Mesenchymal stem cell (in vitro differentiated cells and primary cell): ENCODE data around the gene GFOD1.

ENCODE experiments used
- DNase-seq: peaks from one replicate; pipeline ENCODE4 v3.0.0-alpha.2; 2013
- H2AFZ ChIP-seq: one replicate; pipeline ENCODE4 v1.6.1; 2013; ENCODE audit warnings: low read depth, mild to moderate bottlenecking, control low read depth, inconsistent platforms, low read length, moderate library complexity
- H2AK5ac ChIP-seq: 2 replicates; pipeline ENCODE4 v1.6.1; 2013; ENCODE audit warnings: low read length, moderate library complexity, mild to moderate bottlenecking, inconsistent platforms; ENCODE audit not compliant: severe bottlenecking
- H2BK120ac ChIP-seq: one replicate; pipeline ENCODE4 v1.6.1; 2013; ENCODE audit warnings: low read depth, mild to moderate bottlenecking, inconsistent platforms, low read length, moderate library complexity
- H2BK12ac ChIP-seq, 2 experiments: one replicate each; pipeline ENCODE4 v1.6.1; 2013; ENCODE audit warnings: inconsistent platforms in 2 of 2, low read length in 2 of 2, mild to moderate bottlenecking in 2 of 2, moderate library complexity in 2 of 2, control low read depth in 1 of 2
- H2BK15ac ChIP-seq: one replicate; pipeline ENCODE4 v1.6.1; 2013; ENCODE audit warnings: mild to moderate bottlenecking, low read depth, inconsistent platforms; ENCODE audit not compliant: poor library complexity, severe bottlenecking
- H2BK5ac ChIP-seq: 2 replicates; pipeline ENCODE4 v1.6.1; 2013; ENCODE audit warnings: low read depth, mild to moderate bottlenecking, low read length, control low read depth, inconsistent platforms; ENCODE audit not compliant: poor library complexity, severe bottlenecking
- H3K14ac ChIP-seq, 2 experiments: one replicate each; pipeline ENCODE4 v1.6.1; 2013; ENCODE audit warnings: inconsistent platforms in 2 of 2, low read length in 2 of 2, control low read depth in 1 of 2, mild to moderate bottlenecking in 1 of 2, moderate library complexity in 1 of 2
- H3K18ac ChIP-seq, 2 experiments: one replicate each; pipeline ENCODE4 v1.6.1; 2013; ENCODE audit warnings: inconsistent platforms in 2 of 2, low read length in 2 of 2, control low read depth in 1 of 2, low read depth in 1 of 2, mild to moderate bottlenecking in 1 of 2
- H3K23ac ChIP-seq, 2 experiments: one replicate each; pipeline ENCODE4 v1.6.1; 2013; ENCODE audit warnings: inconsistent platforms in 2 of 2, low read length in 2 of 2, mild to moderate bottlenecking in 2 of 2, moderate library complexity in 2 of 2, control low read depth in 1 of 2
- H3K27ac ChIP-seq: 2 replicates; pipeline ENCODE4 v1.5.1; 2013; ENCODE audit warnings: mild to moderate bottlenecking, moderate library complexity, low read length, control low read depth, inconsistent platforms; ENCODE audit not compliant: poor library complexity, severe bottlenecking
- H3K27me3 ChIP-seq, 2 experiments: 2 replicates each; pipeline versions ENCODE4 v1.6.1 to v1.7.0; 2013; ENCODE audit warnings: low read length in 2 of 2, mild to moderate bottlenecking in 2 of 2, moderate library complexity in 2 of 2, control low read depth in 1 of 2, inconsistent platforms in 1 of 2; ENCODE audit not compliant: control insufficient read depth in 1 of 2, insufficient read depth in 1 of 2
- H3K36me3 ChIP-seq, 2 experiments: 2 replicates each; pipeline versions ENCODE4 v1.6.1 to v1.7.0; 2013; ENCODE audit warnings: low read length in 2 of 2, control low read depth in 1 of 2, inconsistent platforms in 1 of 2, low read depth in 1 of 2, mild to moderate bottlenecking in 1 of 2; ENCODE audit not compliant: insufficient read depth in 2 of 2, control insufficient read depth in 1 of 2
- H3K4ac ChIP-seq, 2 experiments: one replicate each; pipeline ENCODE4 v1.6.1; 2013; ENCODE audit warnings: inconsistent platforms in 2 of 2, low read length in 2 of 2, mild to moderate bottlenecking in 2 of 2, moderate library complexity in 2 of 2, control low read depth in 1 of 2, low read depth in 1 of 2
- H3K4me1 ChIP-seq: 2 replicates; pipeline ENCODE4 v1.6.1; 2013; ENCODE audit warnings: low read depth, low read length, control low read depth; ENCODE audit not compliant: control insufficient read depth, insufficient read depth
- H3K4me2 ChIP-seq: 2 replicates; pipeline ENCODE4 v1.6.1; 2013; ENCODE audit warnings: low read length, mild to moderate bottlenecking, inconsistent platforms; ENCODE audit not compliant: poor library complexity, severe bottlenecking
- H3K4me3 ChIP-seq, 2 experiments: 2 replicates each; pipeline versions ENCODE4 v1.5.1 to v1.7.0; 2013; ENCODE audit warnings: low read length in 2 of 2, mild to moderate bottlenecking in 2 of 2, control low read depth in 1 of 2, low read depth in 1 of 2; ENCODE audit not compliant: insufficient read depth in 1 of 2
- H3K79me1 ChIP-seq: replicated peaks from 2 replicates; pipeline ENCODE4 v1.6.1; 2013; ENCODE audit warnings: mild to moderate bottlenecking, control low read depth, low read length, inconsistent platforms; ENCODE audit not compliant: poor library complexity, severe bottlenecking
- H3K9ac ChIP-seq: 2 replicates; pipeline ENCODE4 v1.7.0; 2013; ENCODE audit warnings: mild to moderate bottlenecking, low read length, moderate library complexity
- H3K9me3 ChIP-seq: 2 replicates; pipeline ENCODE4 v1.7.0; 2013; ENCODE audit warnings: mild to moderate bottlenecking, low read length; ENCODE audit not compliant: control insufficient read depth
- H4K8ac ChIP-seq: one replicate; pipeline ENCODE4 v1.6.1; 2013; ENCODE audit warnings: inconsistent platforms, mild to moderate bottlenecking, low read length, moderate library complexity
- H4K91ac ChIP-seq: one replicate; pipeline ENCODE4 v1.6.1; 2013; ENCODE audit warnings: mild to moderate bottlenecking, low read length, inconsistent platforms
- WGBS: methylation state at CpG from one replicate; pipeline ENCODE4 v1.1.7; 2013; ENCODE audit warnings: mixed read lengths; 5-methylcytosine and 5-hydroxymethylcytosine counted together

Gene GFOD1

GRCh38 chr6:13488896-13489237 is 1.5 kb upstream of the GFOD1 start:
- H3K4me2 ChIP-seq, result no peak overlapping the region
- peak overlapping the region in 1 of 2 experiments; percentile 27 for H2BK12ac ChIP-seq
- H4K91ac ChIP-seq, result no peak overlapping the region
- H3K14ac ChIP-seq, result no peak overlapping the region
- peaks cover 5% of the 10 kb centered on the region for H3K79me1 ChIP-seq
- H3K23ac ChIP-seq, result no peak overlapping the region
- no peak overlapping the region for H3K4me3 ChIP-seq
- no peak for DNase-seq
- WGBS, result 87% methylated on average over 8 of the region's 8 CpGs
- no peaks in the 10 kb centered on the region for H3K36me3 ChIP-seq
- no peak overlapping the region for H2AK5ac ChIP-seq
- H3K9me3 ChIP-seq, result no peaks in the 10 kb centered on the region
- no peaks in the 10 kb centered on the region for H3K27me3 ChIP-seq
- no peak overlapping the region for H2AFZ ChIP-seq
- H3K4me1 ChIP-seq, result peaks cover 11% of the 10 kb centered on the region
- no peak overlapping the region for H3K4ac ChIP-seq
- H3K9ac ChIP-seq, result no peak overlapping the region
- H4K8ac ChIP-seq, result peak overlapping the region; percentile 33
- H3K18ac ChIP-seq, result no peak overlapping the region
- H2BK5ac ChIP-seq, result no peak overlapping the region
- no peak overlapping the region for H3K27ac ChIP-seq
- H2BK15ac ChIP-seq, result no peak overlapping the region
- no peak overlapping the region for H2BK120ac ChIP-seq

GRCh38 chr6:13488015-13488895 is 855 bp upstream of the GFOD1 start:
- DNase-seq, result peak; percentile 79
- Histone ChIP-seq H2AFZ (peak overlapping the region; percentile 72), H3K4me3 (peak overlapping the region; percentile 40 to 88), H3K18ac (peak overlapping the region; percentile 50 to 55), H2BK5ac (no peak overlapping the region), H3K9me3 (no peaks in the 10 kb centered on the region), H4K91ac (peak overlapping the region; percentile 49), H2BK15ac (peak overlapping the region; percentile 8), H2BK12ac (peak overlapping the region in 1 of 2 experiments; percentile 89), H3K23ac (no peak overlapping the region), H3K4me2 (peak overlapping the region; percentile 67), H3K27ac (no peak overlapping the region), H2BK120ac (no peak overlapping the region), H3K27me3 (no peaks in the 10 kb centered on the region), H2AK5ac (no peak overlapping the region), H3K4ac (peak overlapping the region in 1 of 2 experiments; percentile 68), H4K8ac (peak overlapping the region; percentile 95), H3K14ac (peak overlapping the region in 1 of 2 experiments; percentile 15), H3K79me1 (peaks cover 8% of the 10 kb centered on the region), H3K9ac (peak overlapping the region; percentile 76), H3K36me3 (no peaks in the 10 kb centered on the region), H3K4me1 (peaks cover 11% of the 10 kb centered on the region)
- 20% methylated on average over 53 of the region's 57 CpGs for WGBS

- Histone ChIP-seq H2BK15ac (no peak overlapping the region), H3K4me3 (peak overlapping the region; percentile 56 to 88), H3K9me3 (no peaks in the 10 kb centered on the region), H3K23ac (peak overlapping the region in 1 of 2 experiments; percentile 88), H4K91ac (peak overlapping the region; percentile 54), H3K18ac (peak overlapping the region in 1 of 2 experiments; percentile 76), H3K36me3 (no peaks in the 10 kb centered on the region), H2BK12ac (peak overlapping the region in 1 of 2 experiments; percentile 64), H3K4me2 (peak overlapping the region; percentile 96), H2BK5ac (no peak overlapping the region), H3K14ac (peak overlapping the region in 1 of 2 experiments; percentile 86), H4K8ac (no peak overlapping the region), H3K4ac (no peak overlapping the region), H2BK120ac (no peak overlapping the region), H3K4me1 (peaks cover 11% of the 10 kb centered on the region), H3K27me3 (no peaks in the 10 kb centered on the region), H3K27ac (no peak overlapping the region), H2AFZ (peak overlapping the region; percentile 94), H3K9ac (peak overlapping the region; percentile 80), H2AK5ac (no peak overlapping the region), H3K79me1 (peaks cover 11% of the 10 kb centered on the region)
- DNase-seq, result peak; percentile 83
- 1% methylated on average over 24 of the region's 39 CpGs for WGBS
Observed at GRCh38 chr6:13486679-13487121, 700 bp downstream of the GFOD1 start.

- no peak overlapping the region for H2BK15ac ChIP-seq
- H4K91ac ChIP-seq, result no peak overlapping the region
- H2BK12ac ChIP-seq, result no peak overlapping the region
- H2BK5ac ChIP-seq, result no peak overlapping the region
- peak overlapping the region; percentile 96 for H3K4me2 ChIP-seq
- H3K23ac ChIP-seq, result peak overlapping the region in 1 of 2 experiments; percentile 5
- peak overlapping the region; percentile 80 for H3K9ac ChIP-seq
- no peak overlapping the region for H4K8ac ChIP-seq
- H3K27me3 ChIP-seq, result no peaks in the 10 kb centered on the region
- peaks cover 11% of the 10 kb centered on the region for H3K4me1 ChIP-seq
- peak overlapping the region in 1 of 2 experiments; percentile 16 for H3K18ac ChIP-seq
- no peak overlapping the region for H3K4ac ChIP-seq
- H3K9me3 ChIP-seq, result no peaks in the 10 kb centered on the region
- no peak overlapping the region for H2BK120ac ChIP-seq
- no peak overlapping the region for H2AK5ac ChIP-seq
- H3K79me1 ChIP-seq, result peaks cover 11% of the 10 kb centered on the region
- no peaks in the 10 kb centered on the region for H3K36me3 ChIP-seq
- H3K27ac ChIP-seq, result no peak overlapping the region
- peak overlapping the region; percentile 55 for H2AFZ ChIP-seq
- WGBS, result under 1% methylated on average over 36 of the region's 38 CpGs
- H3K14ac ChIP-seq, result no peak overlapping the region
- peak; percentile 62 for DNase-seq
- H3K4me3 ChIP-seq, result peak overlapping the region; percentile 56 to 88
Observed at GRCh38 chr6:13485923-13486562, 1.4 kb downstream of the GFOD1 start.
